HG03103 (cell line): ENCODE data around the gene F2RL2.

Source experiments
- ATAC-seq: cut with Tn5 transposase; IDR thresholded peaks from one replicate; pipeline ENCODE4 v1.9.1; 2021; ENCODE audit warnings: low read depth; ENCODE audit not compliant: unreplicated experiment

F2RL2 gene

GRCh38 chr5:76590027-76590426 is 33.2 kb downstream of the F2RL2 start:
- peak; percentile 82 for ATAC-seq

DNA sequence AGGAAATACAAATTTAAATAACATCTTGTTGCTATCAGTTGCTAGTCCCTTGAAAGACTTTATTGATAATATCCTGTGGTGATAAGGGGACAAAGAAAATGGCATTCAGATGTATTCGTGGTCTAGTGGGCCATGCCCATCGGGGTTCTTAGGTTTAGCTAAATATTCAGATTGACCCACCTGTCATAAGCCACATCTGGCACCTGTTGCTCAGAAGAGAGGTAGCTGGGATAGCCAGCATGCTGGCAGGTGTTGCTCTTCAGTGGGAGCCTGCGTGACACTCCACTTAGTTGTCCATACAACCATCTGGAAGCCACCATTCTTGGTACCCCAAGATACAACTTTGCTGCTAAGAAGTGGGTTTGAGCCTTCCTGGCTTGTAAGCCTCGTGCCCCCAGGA is 36.7 kb downstream of the F2RL2 start:
- no peak for ATAC-seq

- ATAC-seq = no peak
These were observed 37.4 kb downstream of the F2RL2 start for GRCh38 chr5:76585783-76586217.

DNA sequence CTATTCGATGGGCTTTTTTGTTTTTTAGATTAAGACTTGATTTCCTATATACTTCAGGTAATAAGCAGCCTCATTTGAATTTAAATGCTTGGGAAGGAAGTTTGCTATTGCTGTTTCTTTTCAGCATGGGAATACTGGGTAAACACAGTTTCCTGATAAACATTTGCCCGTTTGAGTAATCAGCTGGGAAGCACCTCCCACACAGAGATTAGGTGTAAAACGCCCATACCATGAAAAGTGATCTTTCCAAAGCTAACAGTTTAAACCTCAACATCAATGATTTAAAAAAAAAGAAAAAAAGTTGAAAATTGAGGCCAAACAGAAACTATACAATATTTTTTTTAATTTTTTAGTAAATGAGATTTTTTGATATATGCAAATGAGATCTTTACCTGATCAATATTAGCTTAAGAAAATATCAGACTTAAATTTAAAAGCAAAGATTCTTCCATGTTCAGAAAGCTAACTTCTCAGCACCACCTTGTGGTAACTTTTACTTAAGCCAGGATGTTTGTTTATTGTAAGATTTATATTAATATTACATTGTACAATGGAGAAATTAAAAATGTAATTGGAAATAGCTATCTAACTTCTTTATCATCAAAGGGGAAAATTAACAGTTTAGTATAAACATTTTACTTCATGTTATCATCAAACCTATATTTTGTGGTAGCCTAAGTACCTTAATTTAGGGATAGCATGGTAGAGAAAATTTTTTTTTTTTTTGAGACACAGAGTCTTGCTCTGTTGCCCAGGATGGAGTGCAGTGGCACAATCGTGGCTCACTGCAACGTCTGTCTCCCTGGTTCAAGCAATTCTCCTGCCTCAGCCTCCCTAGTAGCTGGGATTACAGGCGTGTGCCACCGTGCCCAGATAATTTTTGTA is 39.8 kb downstream of the F2RL2 start:
- no peak for ATAC-seq

GRCh38 chr5:76582230-76583162 is 40.7 kb downstream of the F2RL2 start:
- peak; percentile 85 for ATAC-seq

- no peak for ATAC-seq
These were observed 42.2 kb downstream of the F2RL2 start for GRCh38 chr5:76580981-76581380.

DNA sequence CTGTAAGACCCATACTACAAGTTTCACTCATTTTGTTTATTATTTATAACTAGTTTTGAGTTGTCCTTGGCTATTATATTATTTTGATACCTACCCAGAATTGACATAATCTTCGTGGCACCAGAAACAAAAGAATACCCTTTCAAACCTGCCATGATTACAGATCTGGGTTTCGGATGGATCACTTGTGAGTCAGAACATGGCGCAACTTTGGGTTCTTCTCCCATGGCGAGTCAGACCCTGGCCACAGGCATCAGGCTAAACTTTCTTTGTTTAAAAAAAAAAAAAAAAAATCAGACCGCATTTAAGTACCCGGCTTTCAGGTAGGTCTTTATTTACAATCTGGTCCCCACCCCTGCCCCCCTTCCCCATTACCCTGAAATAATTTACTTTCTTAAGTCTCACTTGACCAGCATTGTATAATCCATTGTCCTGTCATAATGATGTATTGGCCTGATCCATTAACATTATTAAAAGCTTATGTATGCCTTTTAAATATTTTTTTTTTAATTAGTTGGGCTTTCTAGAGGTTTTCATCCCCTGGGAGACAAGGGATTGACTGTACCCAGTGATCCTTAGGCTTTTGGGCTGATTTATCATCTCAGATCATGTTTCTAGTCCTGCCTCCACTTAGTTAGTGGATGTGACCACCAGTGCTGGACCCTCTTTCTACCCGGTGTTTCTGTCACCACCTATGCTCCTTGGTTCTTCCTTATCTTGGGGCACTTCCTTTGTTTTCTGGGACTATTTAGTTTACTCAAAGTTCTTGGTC is 43.9 kb downstream of the F2RL2 start:
- ATAC-seq = no peak

DNA sequence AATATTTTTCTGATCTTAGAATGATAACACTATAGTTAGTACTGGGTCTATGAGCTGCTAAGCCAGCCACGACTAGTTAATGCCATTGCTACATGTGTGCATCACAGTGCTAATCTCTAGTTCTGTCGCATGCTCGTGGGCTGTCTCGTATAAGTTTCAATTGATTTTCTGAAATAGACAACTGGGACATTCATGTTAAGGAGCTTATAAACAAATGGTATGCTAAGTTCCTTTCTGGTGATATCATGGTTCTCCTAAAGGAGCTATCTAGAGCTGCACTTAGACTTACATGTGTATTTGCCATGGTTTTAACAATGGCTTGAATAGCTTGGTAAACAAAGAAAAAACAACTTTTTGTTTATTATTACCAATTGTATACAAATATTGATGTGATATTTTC is 46.2 kb downstream of the F2RL2 start:
- ATAC-seq = no peak

- ATAC-seq = no peak
These were observed 46.8 kb downstream of the F2RL2 start for GRCh38 chr5:76576450-76576849.

- no peak for ATAC-seq
These were observed 51.6 kb downstream of the F2RL2 start for GRCh38 chr5:76571559-76571958.

DNA sequence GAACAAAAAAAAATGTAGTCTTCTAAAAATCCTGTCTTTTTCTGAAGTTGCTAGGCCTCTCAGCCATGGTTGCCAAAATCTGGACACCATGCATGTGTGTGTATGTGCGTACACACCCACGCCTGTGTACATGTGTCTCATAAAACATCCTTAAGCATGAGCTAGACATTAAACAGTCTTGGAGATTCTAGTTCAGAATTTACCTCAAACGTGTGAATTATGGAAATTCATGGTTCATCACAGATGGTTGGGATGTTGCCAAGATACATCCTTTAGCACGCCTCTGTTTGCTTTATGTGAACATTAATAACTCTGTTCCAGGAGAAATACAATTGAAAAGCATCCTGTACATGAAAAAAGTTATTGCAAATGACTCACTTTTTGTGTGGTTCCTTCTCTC is 53.0 kb downstream of the F2RL2 start:
- ATAC-seq = no peak
